Adrenal gland (tissue), 12 donors: ENCODE results near the gene CARD9. TPM values are rescaled to one million over a fixed set of nuclear protein-coding genes. Genes with fewer than 3 reads are reported as not detected.

Experiments used
- DNase-seq, 7 donors: peaks; one replicate each; pipeline ENCODE4 v3.0.0-alpha.2; 2019 to 2020
- H3K27ac ChIP-seq, 5 donors: fragments of 200-600 bp; sonication (generic) in 4 of 5; 1 replicate in 3 of 5; 2 replicates in 2 of 5; pipeline versions ENCODE4 v1.5.1 to v1.8.0; 2016 to 2020; ENCODE audit warnings: mild to moderate bottlenecking in 1 of 5
- H3K27me3 ChIP-seq: fragments of 200-600 bp; 2 replicates; pipeline ENCODE4 v1.8.0; 2021
- H3K36me3 ChIP-seq, 2 donors: fragments of 200-600 bp; replicated peaks in 1 of 2; 1 replicate in 1 of 2; 2 replicates in 1 of 2; pipeline versions ENCODE4 v1.5.1 to v1.8.0; 2018 to 2022
- H3K4me1 ChIP-seq, 2 donors: fragments of 200-600 bp; replicated peaks in 1 of 2; 1 replicate in 1 of 2; 2 replicates in 1 of 2; pipeline versions ENCODE4 v1.5.1 to v1.8.0; 2018 to 2021
- H3K4me3 ChIP-seq, 4 donors: fragments of 200-600 bp; sonication (generic) in 3 of 4; one replicate each; pipeline ENCODE4 v1.5.1; 2016 to 2018
- H3K9me3 ChIP-seq, 3 donors: fragments of 200-600 bp; sonication (generic) in 1 of 3; replicated peaks in 1 of 3; 1 replicate in 2 of 3; 2 replicates in 1 of 3; pipeline versions ENCODE4 v1.5.1 to v1.8.0; 2016 to 2021
- POLR2A ChIP-seq, 2 donors: fragments of 450-650 bp; IDR thresholded peaks; one replicate each; pipeline ENCODE4 v1.6.1; 2017; ENCODE audit warnings: antibody characterized with exemption in 2 of 2, mild to moderate bottlenecking in 2 of 2, moderate library complexity in 1 of 2
- WGBS, 4 donors: extraction: QIAGEN DNeasy Blood & Tissue Kit in 2 of 4; methylation state at CpG; one replicate each; pipeline versions ENCODE4 v1.1.5 to v1.1.7; 2013 to 2017; 5-methylcytosine and 5-hydroxymethylcytosine counted together
- intact Hi-C, 2 donors: fragments of 100-400 bp; cut with DNase I; formaldehyde crosslinking; loops; one replicate each; pipeline versions ENCODE4 v1.14.1 to v1.15.0; 2022 to 2023
- polyA plus RNA-seq, 3 donors: library from polyadenylated mRNA; stranded (reverse); fragments of 200-250 nt in 2 of 3; fragments of 350-450 nt in 1 of 3; fragmentation: Illumina TruSeq in 1 of 3; extraction: RNeasy Lipid Tissue Mini Kit (QIAGEN cat#74804) in 1 of 3; gene quantifications; one replicate each; pipeline ENCODE4 v1.2.3, GENCODE V29; 2013 to 2014
- total RNA-seq, 9 donors: library from RNA; depleted of rRNA in 4 of 9; stranded (reverse); fragments of >200 nt in 4 of 9; fragments of 120-200 nt in 1 of 9; fragmentation: NEBNext Ultra II Directional in 1 of 9; extraction: Animal tissue kit (Norgen Biotek cat#: 25700) in 1 of 9; gene quantifications; one replicate each; pipeline versions ENCODE4 v1.1.0 to v1.2.4, GENCODE V29; 2013 to 2023
- TF ChIP-seq, protein P1 (sequence below), 6 experiments: fragments of 450-650 bp in 4 of 6; fragments of 200-600 bp in 2 of 6; sonication (generic) in 1 of 6; IDR thresholded peaks; 1 replicate in 5 of 6; 2 replicates in 1 of 6; pipeline versions ENCODE4 v1.5.1 to v1.8.0; 2016 to 2021; ENCODE audit warnings: antibody characterized with exemption in 6 of 6, mild to moderate bottlenecking in 2 of 6, moderate library complexity in 1 of 6
- donor health status: healthy with polysubstance abuse.
- donor health status: Bipolar disorder and iron deficiency.
- donor health status: DM: yes; HTN: yes; CAD: no.
- donor health status: DM: no; HTN: no; CAD: no.
- donor health status: DM: no; HTN: no; CAD: no.
- donor health status: DM: yes; HTN: yes; CAD: no.

The CARD9 gene
- total and polyA plus RNA-seq, 12 donors = 0.35 to 10.6 (median 4.0) TPM

GRCh38 chr9:136347472-136348256 is 25.8 kb downstream of the CARD9 start:
- Histone ChIP-seq H3K9me3 (no peaks in the 10 kb centered on the region), H3K4me1 (peaks cover 10 to 27% of the 10 kb centered on the region in 2 donors), H3K27me3 (no peaks in the 10 kb centered on the region), H3K36me3 (no peaks in the 10 kb centered on the region), H3K4me3 (no peak overlapping the region), H3K27ac (no peak overlapping the region)
- no peak for DNase-seq
- WGBS, 4 donors = 62 to 84% (median 79%) methylated on average over 19 to 34 of the region's 34 CpGs
- intact Hi-C loops = no loop called here
- TF ChIP-seq POLR2A (IDR thresholded peaks at IDR 0.05) = no peak
- TF ChIP-seq, protein P1, sequence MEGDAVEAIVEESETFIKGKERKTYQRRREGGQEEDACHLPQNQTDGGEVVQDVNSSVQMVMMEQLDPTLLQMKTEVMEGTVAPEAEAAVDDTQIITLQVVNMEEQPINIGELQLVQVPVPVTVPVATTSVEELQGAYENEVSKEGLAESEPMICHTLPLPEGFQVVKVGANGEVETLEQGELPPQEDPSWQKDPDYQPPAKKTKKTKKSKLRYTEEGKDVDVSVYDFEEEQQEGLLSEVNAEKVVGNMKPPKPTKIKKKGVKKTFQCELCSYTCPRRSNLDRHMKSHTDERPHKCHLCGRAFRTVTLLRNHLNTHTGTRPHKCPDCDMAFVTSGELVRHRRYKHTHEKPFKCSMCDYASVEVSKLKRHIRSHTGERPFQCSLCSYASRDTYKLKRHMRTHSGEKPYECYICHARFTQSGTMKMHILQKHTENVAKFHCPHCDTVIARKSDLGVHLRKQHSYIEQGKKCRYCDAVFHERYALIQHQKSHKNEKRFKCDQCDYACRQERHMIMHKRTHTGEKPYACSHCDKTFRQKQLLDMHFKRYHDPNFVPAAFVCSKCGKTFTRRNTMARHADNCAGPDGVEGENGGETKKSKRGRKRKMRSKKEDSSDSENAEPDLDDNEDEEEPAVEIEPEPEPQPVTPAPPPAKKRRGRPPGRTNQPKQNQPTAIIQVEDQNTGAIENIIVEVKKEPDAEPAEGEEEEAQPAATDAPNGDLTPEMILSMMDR (IDR thresholded peaks at IDR 0.05) = no peak

DNA sequence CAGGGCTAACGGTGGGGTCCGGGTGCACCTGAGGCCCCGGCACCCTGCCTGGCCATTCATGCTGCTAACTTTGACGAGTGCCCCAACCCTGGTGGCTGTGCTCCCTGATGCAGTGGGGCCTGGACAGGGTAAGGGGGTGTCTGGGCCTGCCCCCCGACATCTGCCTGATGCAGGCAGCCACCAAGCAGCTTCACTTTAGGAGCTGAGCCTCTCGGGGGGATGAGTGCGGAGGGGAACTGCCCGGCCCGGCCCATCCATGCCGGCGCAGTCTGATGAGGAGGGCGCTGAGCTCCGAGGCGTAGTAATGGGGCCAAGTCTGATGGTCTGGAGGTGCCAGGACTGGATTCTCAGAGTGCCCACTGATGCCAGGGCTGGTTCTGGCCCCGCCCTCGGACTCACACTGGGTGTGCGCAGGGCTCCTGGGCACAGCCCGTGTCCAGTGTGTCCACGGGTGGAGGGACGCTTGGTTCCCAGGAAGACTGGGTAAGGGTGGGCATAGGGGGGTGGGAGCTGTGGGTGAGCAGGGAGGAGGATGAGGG is 26.5 kb downstream of the CARD9 start:
- no peak overlapping the region for H3K4me3 ChIP-seq
- DNase-seq = no peak
- H3K27me3 ChIP-seq = no peaks in the 10 kb centered on the region
- peaks cover 16 to 34% of the 10 kb centered on the region in 2 donors for H3K4me1 ChIP-seq
- no peak overlapping the region for H3K27ac ChIP-seq
- intact Hi-C loops = no loop called here
- no peaks in the 10 kb centered on the region for H3K9me3 ChIP-seq
- no peaks in the 10 kb centered on the region for H3K36me3 ChIP-seq
- WGBS, 4 donors = 71 to 85% (median 82%) methylated on average over 6 to 20 of the region's 20 CpGs
- TF ChIP-seq, protein P1 (IDR thresholded peaks at IDR 0.05) = no peak
- no peak for TF ChIP-seq POLR2A (IDR thresholded peaks at IDR 0.05)

- H3K27ac ChIP-seq = peak overlapping the region in 2 of 5 donors; percentile 49 to 75
- no peaks in the 10 kb centered on the region for H3K9me3 ChIP-seq
- no peak for TF ChIP-seq POLR2A (IDR thresholded peaks at IDR 0.05)
- TF ChIP-seq, protein P1 (IDR thresholded peaks at IDR 0.05) = peak in 1 of 6 experiments; percentile 0
- DNase-seq = no peak
- H3K4me1 ChIP-seq = peaks cover 16 to 43% of the 10 kb centered on the region in 2 donors
- no peaks in the 10 kb centered on the region for H3K27me3 ChIP-seq
- intact Hi-C loops = no loop called here
- 55 to 62% (median 59%) methylated on average over 10 of the region's 10 CpGs; no CpG with 5 or more reads in 1 of the 4 donors for WGBS, 4 donors
- no peaks in the 10 kb centered on the region for H3K36me3 ChIP-seq
- H3K4me3 ChIP-seq = no peak overlapping the region
Measured at GRCh38 chr9:136346157-136346481, 27.4 kb downstream of the CARD9 start.

DNA sequence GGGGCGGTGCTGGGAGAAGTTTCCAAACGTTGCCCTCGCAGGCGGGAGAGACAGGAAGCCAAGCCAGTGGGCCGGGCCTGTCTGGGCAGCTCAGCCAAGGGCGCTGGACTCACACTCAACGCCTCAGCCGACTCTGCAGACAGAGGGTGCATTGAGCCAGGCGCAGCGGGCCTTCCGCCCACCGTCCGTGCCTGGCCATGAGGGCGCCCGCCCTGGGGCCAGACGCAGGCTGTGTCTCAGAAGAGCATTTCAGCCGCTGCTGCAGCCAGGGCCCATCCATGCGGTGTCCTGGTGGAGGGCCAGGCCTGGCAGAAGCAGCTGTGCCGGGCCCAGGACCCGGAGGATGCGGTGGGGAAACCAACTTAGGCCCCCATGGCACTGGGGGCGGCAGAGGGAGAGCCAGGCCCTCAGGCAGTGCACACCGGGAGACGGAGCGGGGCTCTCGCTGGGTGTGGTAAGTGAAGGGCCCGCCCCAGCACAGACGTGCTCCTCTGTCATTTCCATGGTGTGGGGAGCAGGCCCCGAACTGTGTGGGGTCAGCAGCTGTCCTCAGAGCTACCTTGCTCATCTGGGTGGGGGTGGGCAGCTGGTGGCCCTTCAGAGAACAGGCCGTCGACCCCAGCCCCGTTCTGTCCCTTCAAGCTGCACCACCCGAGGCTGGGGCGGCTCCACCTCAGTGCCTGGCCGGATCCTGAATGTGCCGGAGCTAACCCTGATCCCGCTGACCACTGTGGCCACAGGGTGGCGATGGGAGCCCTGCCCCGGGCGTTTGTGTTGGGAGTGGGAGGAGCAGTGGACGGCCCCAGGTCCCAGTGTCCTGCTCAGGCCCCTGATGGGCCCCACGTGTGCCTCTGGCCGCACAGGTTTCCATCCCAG is 27.9 kb downstream of the CARD9 start:
- 57 to 61% (median 60%) methylated on average over 2 to 43 of the region's 43 CpGs for WGBS, 4 donors
- no peaks in the 10 kb centered on the region for H3K36me3 ChIP-seq
- TF ChIP-seq POLR2A (IDR thresholded peaks at IDR 0.05) = no peak
- TF ChIP-seq, protein P1 (IDR thresholded peaks at IDR 0.05) = peak; percentile 12 to 56 (median 44)
- peak overlapping the region in 2 of 5 donors; percentile 49 to 75 for H3K27ac ChIP-seq
- DNase-seq = peak in 6 of 7 donors; percentile 52 to 82 (median 72)
- H3K4me1 ChIP-seq = peaks cover 16 to 45% of the 10 kb centered on the region in 2 donors
- H3K4me3 ChIP-seq = no peak overlapping the region
- no peaks in the 10 kb centered on the region for H3K9me3 ChIP-seq
- intact Hi-C loops = no loop called here
- H3K27me3 ChIP-seq = no peaks in the 10 kb centered on the region
